Spleen (tissue), 11 donors: ENCODE results near the gene CCDC149. TPM values are rescaled to one million over a fixed set of nuclear protein-coding genes. Genes with fewer than 3 reads are reported as not detected.

Source experiments
- DNase-seq: peaks from one replicate; pipeline ENCODE4 v3.0.0-alpha.2; 2020
- H3K27ac ChIP-seq, 8 donors: fragments of 200-600 bp; sonication (generic) in 7 of 8; 1 replicate in 4 of 8; 2 replicates in 4 of 8; pipeline versions ENCODE4 v1.5.0 to v1.8.0; 2016 to 2021; ENCODE audit warnings: inconsistent platforms in 4 of 8, mild to moderate bottlenecking in 4 of 8, moderate library complexity in 1 of 8
- H3K27me3 ChIP-seq, 7 donors: fragments of 200-600 bp; sonication (generic) in 6 of 7; replicated peaks in 1 of 7; 1 replicate in 4 of 7; 2 replicates in 3 of 7; pipeline versions ENCODE4 v1.5.0 to v1.8.0; 2016 to 2021; ENCODE audit warnings: inconsistent platforms in 3 of 7, mild to moderate bottlenecking in 1 of 7
- H3K36me3 ChIP-seq, 6 donors: fragments of 200-600 bp; sonication (generic) in 5 of 6; 1 replicate in 4 of 6; 2 replicates in 2 of 6; pipeline versions ENCODE4 v1.5.0 to v1.8.0; 2016 to 2021; ENCODE audit warnings: inconsistent platforms in 2 of 6
- H3K4me1 ChIP-seq, 6 donors: fragments of 200-600 bp; sonication (generic) in 5 of 6; 1 replicate in 3 of 6; 2 replicates in 3 of 6; pipeline versions ENCODE4 v1.5.0 to v1.8.0; 2016 to 2021; ENCODE audit warnings: inconsistent platforms in 3 of 6
- H3K4me3 ChIP-seq, 8 donors: fragments of 200-600 bp; sonication (generic) in 7 of 8; 1 replicate in 4 of 8; 2 replicates in 4 of 8; pipeline versions ENCODE4 v1.5.0 to v1.8.0; 2016 to 2021; ENCODE audit warnings: inconsistent platforms in 4 of 8, mild to moderate bottlenecking in 4 of 8, moderate library complexity in 2 of 8
- H3K9me3 ChIP-seq, 8 donors: fragments of 200-600 bp; sonication (generic) in 7 of 8; 1 replicate in 4 of 8; 2 replicates in 4 of 8; pipeline versions ENCODE4 v1.5.0 to v1.8.0; 2016 to 2021; ENCODE audit warnings: inconsistent platforms in 4 of 8
- CTCF ChIP-seq, 11 experiments: fragments of 200-600 bp in 7 of 11; fragments of 450-650 bp in 4 of 11; sonication (generic) in 4 of 11; IDR thresholded peaks in 8 of 11; conservative IDR thresholded peaks in 3 of 11; 1 replicate in 7 of 11; 2 replicates in 4 of 11; pipeline versions ENCODE4 v1.4.0 to v1.8.0; 2016 to 2021; ENCODE audit warnings: antibody characterized with exemption in 11 of 11, inconsistent platforms in 4 of 11, mild to moderate bottlenecking in 1 of 11
- POLR2A ChIP-seq, 3 donors: fragments of 450-650 bp; IDR thresholded peaks; one replicate each; pipeline ENCODE4 v1.5.1; 2017; ENCODE audit warnings: antibody characterized with exemption in 3 of 3, mild to moderate bottlenecking in 1 of 3
- POLR2AphosphoS5 ChIP-seq, 3 donors: sonication (generic); formaldehyde crosslinking; IDR thresholded peaks; one replicate each; pipeline ENCODE4 v1.5.1; 2017; ENCODE audit warnings: antibody characterized with exemption in 3 of 3
- WGBS, 5 donors: extraction: QIAGEN DNeasy Blood & Tissue Kit in 3 of 5; methylation state at CpG; one replicate each; pipeline versions ENCODE4 v1.1.5 to v1.1.7; 2013 to 2018; 5-methylcytosine and 5-hydroxymethylcytosine counted together
- intact Hi-C: fragments of 100-400 bp; cut with DNase I; formaldehyde crosslinking; loops from one replicate; pipeline ENCODE4 v1.15.0; 2023; ENCODE audit warnings: low total_unique reads
- polyA plus RNA-seq, 3 donors: library from polyadenylated mRNA; stranded (reverse); fragments of 200-250 nt; gene quantifications; one replicate each; pipeline ENCODE4 v1.2.1, GENCODE V29; 2013
- total RNA-seq, 7 donors: library from RNA; depleted of rRNA in 3 of 7; stranded (reverse); fragments of >200 nt in 3 of 7; fragmentation: NEBNext Ultra II Directional in 4 of 7; extraction: Animal tissue kit (Norgen Biotek cat#: 25700) in 4 of 7; gene quantifications; one replicate each; pipeline versions ENCODE4 v1.1.0 to v1.2.1, GENCODE V29; 2016 to 2021
- donor health status: healthy with polysubstance abuse.
- donor health status: DM: no; HTN: no; CAD: no; lungs with moderate emphysema.
- donor health status: DM: no; HTN: no; CAD: no.
- donor health status: Bipolar disorder and iron deficiency.
- donor health status: healthy.
- donor health status: DM: no; HTN: no; CAD: no.
- donor health status: DM: yes; HTN: yes; CAD: no.

CCDC149 gene
- total and polyA plus RNA-seq, 10 donors: 1.9 to 16.0 (median 9.8) TPM

DNA sequence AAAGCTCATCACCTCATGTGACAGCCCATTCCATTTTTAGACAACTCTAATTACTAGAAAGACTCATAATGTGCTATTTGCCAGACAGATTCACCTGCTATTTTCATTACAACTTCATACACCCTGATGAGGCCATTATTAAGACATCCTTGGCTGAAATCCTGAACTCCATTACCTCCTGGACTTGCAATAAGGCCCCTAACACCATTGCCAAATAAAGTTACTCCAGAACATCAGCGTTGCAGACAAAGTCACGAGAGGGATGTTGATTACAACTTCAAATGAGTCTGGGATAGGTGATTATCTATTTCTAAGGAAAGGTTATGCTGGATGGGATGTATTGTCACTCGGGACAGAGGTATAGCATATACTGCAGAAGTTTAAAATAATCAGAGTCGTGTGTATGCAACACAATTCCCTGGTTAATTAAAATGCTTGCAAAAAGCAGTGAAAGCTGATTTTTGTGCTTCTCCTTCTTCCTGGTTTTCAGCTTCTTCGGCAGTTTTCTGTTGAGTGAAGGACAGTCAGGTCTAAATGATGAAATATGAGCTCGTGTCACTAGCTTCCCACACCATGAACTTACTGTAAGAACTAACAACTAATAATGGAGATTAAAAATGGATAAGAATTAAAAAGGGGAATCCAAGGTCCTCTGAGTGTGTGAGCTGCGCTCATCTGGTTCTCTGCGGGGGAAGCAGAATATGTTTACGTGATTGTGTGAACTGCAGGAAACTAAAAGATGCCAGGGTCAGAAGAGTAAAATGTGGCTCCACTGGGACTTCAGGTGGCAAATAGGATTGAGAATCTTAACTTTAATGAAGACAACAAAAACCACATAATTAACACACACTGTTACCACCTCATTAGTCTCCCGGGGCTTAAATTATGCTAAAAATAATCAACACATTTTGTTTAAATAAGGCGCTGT lies 135.0 kb downstream of the CCDC149 start:
- no peaks in the 10 kb centered on the region for H3K9me3 ChIP-seq
- intact Hi-C loops: no loop called here
- WGBS, 5 donors: 61 to 72% (median 70%) methylated on average over 11 of the region's 11 CpGs
- H3K36me3 ChIP-seq: no peaks in the 10 kb centered on the region
- DNase-seq: no peak
- no peak overlapping the region for H3K4me3 ChIP-seq
- peaks cover 0 to 4% (median 0%) of the 10 kb centered on the region in 7 donors for H3K27me3 ChIP-seq
- TF ChIP-seq POLR2A (IDR thresholded peaks at IDR 0.05): no peak
- no peak for TF ChIP-seq CTCF (IDR thresholded peaks at IDR 0.05 in 8 of 11, conservative IDR thresholded peaks at IDR 0.05 in 3 of 11)
- TF ChIP-seq POLR2AphosphoS5 (IDR thresholded peaks at IDR 0.05): no peak
- H3K4me1 ChIP-seq: no peaks in the 10 kb centered on the region
- H3K27ac ChIP-seq: no peak overlapping the region

GRCh38 chr4:24775750-24776149 lies 137.1 kb downstream of the CCDC149 start:
- H3K9me3 ChIP-seq: no peaks in the 10 kb centered on the region
- DNase-seq: no peak
- no peaks in the 10 kb centered on the region for H3K4me1 ChIP-seq
- WGBS, 5 donors: 72 to 87% (median 83%) methylated on average over 3 of the region's 3 CpGs
- H3K27me3 ChIP-seq: peaks cover 0 to 4% (median 0%) of the 10 kb centered on the region in 7 donors
- H3K4me3 ChIP-seq: no peak overlapping the region
- intact Hi-C loops: no loop called here
- no peak overlapping the region for H3K27ac ChIP-seq
- no peaks in the 10 kb centered on the region for H3K36me3 ChIP-seq
- TF ChIP-seq CTCF (IDR thresholded peaks at IDR 0.05 in 8 of 11, conservative IDR thresholded peaks at IDR 0.05 in 3 of 11) (no peak), POLR2AphosphoS5 (IDR thresholded peaks at IDR 0.05) (no peak), POLR2A (IDR thresholded peaks at IDR 0.05) (no peak)

DNA sequence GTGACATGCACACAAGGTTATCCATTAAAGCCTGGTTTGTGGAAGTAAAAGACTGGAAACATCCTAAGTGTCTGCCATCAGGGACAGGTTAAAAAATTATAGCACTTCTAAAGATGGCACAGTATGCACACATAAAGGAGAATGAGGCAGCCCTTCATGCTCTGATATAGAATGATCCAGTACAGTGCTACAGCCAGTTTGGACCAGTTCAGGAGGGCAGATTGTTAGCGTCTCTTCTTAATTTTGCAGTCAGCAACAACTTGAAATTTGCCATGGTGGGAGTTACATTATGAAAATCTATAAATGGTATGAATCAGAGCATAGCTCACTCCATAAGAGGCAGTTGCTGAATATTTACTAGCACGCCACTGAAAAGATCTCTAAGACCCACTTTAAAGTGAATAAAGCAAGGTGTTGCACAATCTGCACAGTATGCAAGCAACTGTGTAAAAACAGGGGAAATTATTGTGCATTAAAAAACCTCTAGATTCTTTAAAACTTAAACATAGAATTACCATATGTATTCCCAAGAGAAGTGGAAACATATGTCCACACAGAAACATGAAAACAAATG lies 137.7 kb downstream of the CCDC149 start:
- Histone ChIP-seq H3K27me3 (peaks cover 0 to 4% (median 0%) of the 10 kb centered on the region in 7 donors), H3K9me3 (no peaks in the 10 kb centered on the region), H3K4me1 (no peaks in the 10 kb centered on the region), H3K36me3 (no peaks in the 10 kb centered on the region), H3K27ac (no peak overlapping the region), H3K4me3 (no peak overlapping the region)
- 57 to 86% (median 85%) methylated on average over 2 of the region's 2 CpGs for WGBS, 5 donors
- no peak for DNase-seq
- no peak for TF ChIP-seq POLR2A (IDR thresholded peaks at IDR 0.05)
- no peak for TF ChIP-seq CTCF (IDR thresholded peaks at IDR 0.05 in 8 of 11, conservative IDR thresholded peaks at IDR 0.05 in 3 of 11)
- TF ChIP-seq POLR2AphosphoS5 (IDR thresholded peaks at IDR 0.05): no peak
- intact Hi-C loops: no loop called here

DNA sequence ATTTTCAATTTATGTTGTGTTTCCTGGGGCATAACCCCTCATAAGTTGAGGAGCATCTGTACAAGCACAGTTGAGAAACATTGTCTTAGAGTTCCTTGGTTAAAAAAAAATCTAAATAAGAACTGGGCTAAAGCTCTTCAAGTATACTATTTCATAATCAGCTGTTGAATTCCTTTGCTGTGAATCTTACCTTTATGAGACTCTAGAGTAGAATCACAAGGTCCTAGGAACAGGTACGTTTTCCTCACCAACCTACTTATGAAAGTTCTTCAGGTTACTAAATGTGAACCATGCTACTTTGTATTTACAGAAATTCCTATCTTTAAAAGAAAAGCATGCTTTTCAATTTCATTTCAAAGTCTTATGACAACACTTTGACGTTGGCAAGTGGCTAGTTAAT lies 138.4 kb downstream of the CCDC149 start:
- DNase-seq: no peak
- Histone ChIP-seq H3K27ac (no peak overlapping the region), H3K4me3 (no peak overlapping the region), H3K27me3 (peaks cover 0 to 4% (median 0%) of the 10 kb centered on the region in 7 donors), H3K9me3 (no peaks in the 10 kb centered on the region), H3K36me3 (no peaks in the 10 kb centered on the region), H3K4me1 (no peaks in the 10 kb centered on the region)
- 28 to 39% (median 34%) methylated on average over 2 of the region's 2 CpGs for WGBS, 5 donors
- intact Hi-C loops: no loop called here
- no peak for TF ChIP-seq POLR2AphosphoS5 (IDR thresholded peaks at IDR 0.05)
- TF ChIP-seq POLR2A (IDR thresholded peaks at IDR 0.05): no peak
- no peak for TF ChIP-seq CTCF (IDR thresholded peaks at IDR 0.05 in 8 of 11, conservative IDR thresholded peaks at IDR 0.05 in 3 of 11)
